NOMO-1 treated with dmso at 0.1 percent for 144 hours (cell line): ENCODE measurements around the gene KDM4D.
"Not testable (repeated sequence)": the region's sequence is repeated elsewhere in the genome, so short reads cannot be mapped to it uniquely, and the experiment has no call there.

Experiments used
- DNase-seq: peaks from one replicate; lab custom pipeline; 2025; ENCODE audit not compliant: unreplicated experiment; lab: John Stamatoyannopoulos, UW

KDM4D gene

GRCh38 chr11:94973099-94973968 is at the start of gene KDM4D, which contains the start of gene CWC15:
KDM4D (plus strand) TSS chr11:94973709; CDS start chr11:94997373, 23,664 bp downstream.
CWC15 (minus strand) TSS chr11:94973556; CDS start chr11:94972185, 1,371 bp downstream.
- DNase-seq = peak; percentile 96

- no peak for DNase-seq
Observed at GRCh38 chr11:94924171-94924572, 49.3 kb upstream of the KDM4D start.

- DNase-seq = no peak
Observed at GRCh38 chr11:94924612-94925011, 48.9 kb upstream of the KDM4D start.

DNA sequence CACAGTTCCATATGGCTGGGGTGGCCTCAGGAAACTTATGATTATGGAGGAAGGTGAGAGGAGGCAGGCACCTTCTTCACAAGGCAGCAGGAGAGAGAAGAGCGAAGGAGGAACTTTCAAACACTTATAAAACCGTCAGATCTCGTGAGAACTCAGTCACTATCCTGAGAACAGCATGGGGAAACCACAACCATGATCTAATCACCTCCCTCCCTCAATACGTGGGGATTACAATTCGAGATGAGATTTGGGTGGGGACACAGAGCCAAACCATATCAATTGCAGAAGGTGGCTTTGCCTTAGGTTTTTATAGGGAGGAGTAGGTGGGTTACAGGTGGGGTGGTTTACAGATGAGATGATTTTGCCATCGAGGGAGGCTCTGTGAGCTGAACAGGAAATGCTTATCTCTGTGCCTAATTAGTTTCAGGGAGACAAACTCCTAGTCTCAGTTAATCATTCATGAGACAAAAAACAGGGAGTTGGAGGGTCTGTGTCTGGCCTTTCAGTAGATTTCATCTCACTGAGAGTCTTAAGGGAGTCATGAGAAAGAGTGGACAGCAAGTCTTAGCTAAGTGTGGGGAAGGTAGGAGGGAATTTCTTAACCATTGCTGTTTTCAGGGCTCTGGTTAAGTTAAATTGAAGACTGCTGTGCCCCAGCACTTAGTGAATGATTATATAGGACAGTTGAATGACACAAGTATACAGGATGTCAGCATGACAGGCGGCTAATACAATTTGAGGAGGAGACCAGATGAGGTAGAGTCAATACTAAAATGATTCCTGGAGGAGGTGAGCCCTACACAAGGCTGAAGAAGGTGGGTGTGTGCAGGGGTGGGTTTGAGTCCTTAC is 47.9 kb upstream of the KDM4D start:
- DNase-seq = no peak

GRCh38 chr11:94926271-94926625 is 47.3 kb upstream of the KDM4D start:
- DNase-seq = no peak

DNA sequence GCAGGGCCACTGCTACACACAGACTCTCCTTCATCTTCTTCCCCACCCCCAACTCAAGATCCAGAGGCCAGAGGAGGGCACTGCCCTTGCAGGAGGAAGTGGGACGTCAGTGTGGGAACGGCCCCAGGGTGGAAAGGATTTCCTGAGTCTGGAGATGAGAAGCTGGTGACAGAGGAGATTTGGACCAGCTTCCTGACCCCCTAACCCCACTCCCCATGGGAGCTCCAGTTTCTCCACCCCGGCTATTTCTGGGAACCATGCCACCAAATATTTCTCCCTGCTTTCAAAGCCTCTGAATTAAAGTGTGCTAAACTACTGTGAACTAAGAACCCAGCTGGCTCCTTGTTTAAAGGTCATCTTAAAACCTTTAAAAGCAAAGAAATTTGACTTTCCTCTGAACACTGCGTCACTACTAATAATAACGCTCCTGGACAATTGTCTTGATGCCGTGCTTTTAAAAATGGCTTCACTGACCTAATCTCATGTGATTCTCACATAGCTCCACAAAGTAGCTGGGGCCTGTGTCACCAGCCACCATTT is 46.7 kb upstream of the KDM4D start:
- DNase-seq = no peak

GRCh38 chr11:94928117-94928990 is 45.2 kb upstream of the KDM4D start:
- DNase-seq = no peak

DNA sequence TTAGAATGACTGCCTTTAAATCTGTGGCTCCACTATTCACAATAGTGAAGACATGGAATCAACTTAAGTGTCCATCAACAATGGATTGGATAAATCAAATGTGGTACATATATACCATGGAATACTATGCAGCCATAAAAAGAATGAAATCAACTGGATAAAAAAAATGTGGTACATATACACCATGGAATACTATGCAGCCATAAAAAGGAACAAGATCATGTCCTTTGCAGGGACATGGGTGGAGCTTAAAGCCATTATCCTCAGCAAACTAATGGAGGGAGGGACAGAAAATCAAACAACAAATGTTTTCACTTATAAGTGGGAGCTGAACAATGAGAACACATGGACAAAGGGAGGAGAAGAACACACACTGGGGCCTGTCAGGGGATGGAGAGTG is 41.4 kb upstream of the KDM4D start:
- DNase-seq = not testable (repeated sequence)

- no peak for DNase-seq
Observed at GRCh38 chr11:94932503-94932902, 41.0 kb upstream of the KDM4D start.

GRCh38 chr11:94933223-94934130 is 40.0 kb upstream of the KDM4D start:
- no peak for DNase-seq

DNA sequence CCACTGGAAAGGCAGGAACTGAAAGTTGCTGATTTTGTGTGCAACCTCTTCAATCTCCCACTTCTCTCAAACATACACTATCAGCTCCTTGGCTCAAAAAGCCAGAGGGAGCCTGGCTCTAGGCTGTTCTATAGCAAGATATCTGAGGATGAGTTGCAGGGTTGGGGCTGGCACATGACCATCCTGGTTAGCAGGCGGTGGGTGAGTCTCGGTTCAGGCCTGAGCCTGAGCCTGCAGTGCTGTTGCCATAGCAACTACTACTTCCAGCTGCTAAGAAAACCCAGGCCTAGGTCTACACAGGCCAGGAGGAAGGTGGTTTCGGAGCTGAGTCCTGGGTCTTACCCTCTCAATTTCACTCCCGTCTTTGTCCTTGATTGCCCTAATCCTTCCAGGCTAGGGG is 39.1 kb upstream of the KDM4D start:
- no peak for DNase-seq

GRCh38 chr11:94934846-94935245 is 38.7 kb upstream of the KDM4D start:
- DNase-seq = no peak

DNA sequence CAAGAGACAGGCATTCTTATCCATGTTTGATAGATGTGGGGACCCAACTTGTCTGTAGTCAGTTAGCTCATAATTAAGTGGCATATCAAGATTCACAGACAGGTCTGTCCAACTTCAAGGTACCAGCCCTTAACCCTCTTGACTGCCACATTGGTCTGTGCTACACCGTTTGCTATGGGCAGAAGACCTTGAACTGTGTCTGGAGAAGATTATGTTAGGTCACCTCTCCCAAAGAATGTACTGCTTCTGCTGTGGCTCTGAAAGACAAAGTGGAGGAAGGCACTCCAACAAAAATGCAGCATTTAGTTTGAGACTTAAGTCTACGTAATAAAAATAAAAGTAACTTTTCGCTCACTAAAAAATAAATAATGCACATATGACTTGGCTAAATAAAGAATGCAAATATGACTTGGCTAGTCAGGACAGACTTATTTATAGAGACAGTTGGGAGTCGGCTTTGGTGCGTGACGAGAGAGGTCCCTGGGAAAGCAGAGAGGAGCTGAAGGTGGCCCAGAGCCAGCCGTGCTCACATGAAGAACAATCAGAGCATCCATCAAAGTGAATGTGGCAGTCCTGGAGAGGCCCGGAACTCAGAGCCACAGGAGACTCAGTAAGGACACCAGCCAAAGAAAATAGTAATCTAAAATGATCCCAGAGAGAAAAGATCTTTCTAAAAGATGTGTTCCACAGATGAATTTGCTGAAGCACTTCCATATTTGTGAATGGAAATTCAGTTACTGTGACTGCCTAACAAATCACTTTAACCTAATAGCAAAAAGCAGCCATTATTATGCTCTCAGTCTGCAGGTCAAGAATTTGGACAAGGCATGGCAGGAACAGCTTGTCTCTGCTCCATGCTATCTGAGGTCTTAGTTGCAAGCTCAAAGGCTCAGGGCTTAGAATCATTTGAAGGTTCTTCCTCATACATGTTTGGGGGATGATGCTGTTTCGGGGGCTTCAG is 35.1 kb upstream of the KDM4D start:
- DNase-seq = no peak

DNA sequence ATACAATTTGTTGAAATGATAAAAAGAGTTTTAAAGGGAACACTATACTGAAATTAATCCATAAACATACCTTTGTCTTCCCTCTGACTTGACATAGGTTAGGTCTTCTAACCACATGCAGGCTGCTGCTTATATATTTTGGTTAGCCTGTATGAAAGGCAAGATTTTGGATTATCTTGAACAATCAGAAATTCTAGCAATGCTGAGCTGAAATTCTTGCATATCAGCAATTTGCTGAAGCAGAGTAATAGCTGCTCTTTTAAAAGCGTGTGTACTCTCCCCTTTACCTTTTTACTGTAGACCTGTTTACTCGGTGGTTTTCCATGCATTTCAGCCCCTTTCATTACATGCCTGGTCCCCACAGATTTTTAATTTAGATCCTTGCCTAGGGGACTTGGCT is 34.2 kb upstream of the KDM4D start:
- DNase-seq = no peak

GRCh38 chr11:94941131-94941530 is 32.4 kb upstream of the KDM4D start:
- no peak for DNase-seq

DNA sequence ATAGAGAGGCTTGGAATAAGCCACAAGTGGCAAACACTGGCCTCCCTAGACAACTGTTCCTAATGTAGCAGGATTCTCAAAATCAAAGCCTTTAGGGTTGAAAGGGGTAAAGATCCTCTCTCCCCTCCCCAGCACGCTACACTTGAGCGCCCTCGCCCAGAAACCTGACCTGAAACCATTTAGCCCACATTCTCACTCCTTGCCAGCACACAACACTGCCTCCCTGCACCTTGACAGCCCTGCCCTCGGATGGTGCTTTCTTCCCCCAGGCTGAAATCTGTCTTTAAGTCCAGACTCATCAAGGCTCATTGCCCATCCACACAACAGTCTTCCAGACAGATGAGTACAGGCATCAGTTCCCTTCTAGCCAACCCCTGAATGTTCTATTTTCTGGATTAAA is 26.7 kb upstream of the KDM4D start:
- no peak for DNase-seq

GRCh38 chr11:94948070-94948617 is 25.4 kb upstream of the KDM4D start:
- peak; percentile 24 for DNase-seq

- no peak for DNase-seq
Observed at GRCh38 chr11:94954753-94955152, 18.8 kb upstream of the KDM4D start.
